ENCODE measurements around the gene PCBD2. TPM values are rescaled to one million over a fixed set of nuclear protein-coding genes. Genes with fewer than 3 reads are reported as not detected.

Gene PCBD2
- total RNA-seq, 2 experiments from 2014 or later: 10.5 to 11.3 TPM

GRCh38 chr5:134939500-134939899 lies 34.6 kb downstream of the PCBD2 start:
- CTCF ChIA-PET: no interaction called here
- POLR2A ChIA-PET: no interaction called here

- CTCF ChIA-PET: no interaction called here
Measured at GRCh38 chr5:134943547-134943946, 38.6 kb downstream of the PCBD2 start.

DNA sequence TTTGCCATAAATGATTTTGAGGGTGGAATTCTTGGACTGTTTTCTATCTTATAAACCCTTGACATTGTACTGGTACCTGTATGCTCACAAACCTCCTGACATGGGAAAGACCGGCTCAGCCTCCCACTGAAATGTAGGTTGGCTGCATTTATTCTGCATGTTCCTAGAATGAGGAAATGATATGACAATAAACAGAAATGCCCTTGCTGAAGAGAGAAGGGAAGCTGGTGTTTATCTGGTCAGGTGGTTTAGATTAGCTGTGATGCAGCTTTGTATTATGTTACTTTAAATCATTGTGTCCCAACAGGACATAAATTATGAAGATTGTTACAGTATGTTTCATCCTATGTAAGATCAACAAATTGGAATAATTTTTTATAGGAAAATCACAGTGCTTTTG lies 39.7 kb downstream of the PCBD2 start:
- ChIA-PET CTCF (no interaction called here), POLR2A (no interaction called here)

More at GRCh38 chr5:134943547-134943946, 38.6 kb downstream of the PCBD2 start:
- POLR2A ChIA-PET: no interaction called here

DNA sequence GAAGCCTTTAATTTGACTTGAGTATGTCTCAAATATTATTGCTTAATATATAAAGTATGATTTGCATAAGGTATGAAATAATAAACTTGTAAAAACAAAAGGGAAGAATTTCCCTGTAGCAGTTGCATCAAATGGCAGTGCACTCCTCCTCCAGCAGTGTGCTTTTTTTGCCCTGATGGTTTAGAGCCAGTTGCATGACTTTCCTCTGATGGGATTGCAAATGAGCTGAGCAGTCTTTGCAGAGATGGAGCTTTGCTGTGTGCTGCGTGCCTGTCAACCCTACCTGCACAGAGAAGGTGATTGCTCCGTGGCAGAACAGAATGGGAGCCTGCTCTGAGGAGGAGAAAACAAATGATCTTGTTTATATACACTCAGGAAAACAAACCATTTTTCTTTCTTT lies 40.1 kb downstream of the PCBD2 start:
- ChIA-PET POLR2A (no interaction called here), CTCF (no interaction called here)

GRCh38 chr5:134948911-134949310 lies 44.0 kb downstream of the PCBD2 start:
- POLR2A ChIA-PET: no interaction called here
- CTCF ChIA-PET: no interaction called here

GRCh38 chr5:134949316-134949715 lies 44.4 kb downstream of the PCBD2 start:
- CTCF ChIA-PET: no interaction called here
- POLR2A ChIA-PET: no interaction called here

- ChIA-PET CTCF (no interaction called here), POLR2A (no interaction called here)
Measured at GRCh38 chr5:134957920-134958608, 53.1 kb downstream of the PCBD2 start.

DNA sequence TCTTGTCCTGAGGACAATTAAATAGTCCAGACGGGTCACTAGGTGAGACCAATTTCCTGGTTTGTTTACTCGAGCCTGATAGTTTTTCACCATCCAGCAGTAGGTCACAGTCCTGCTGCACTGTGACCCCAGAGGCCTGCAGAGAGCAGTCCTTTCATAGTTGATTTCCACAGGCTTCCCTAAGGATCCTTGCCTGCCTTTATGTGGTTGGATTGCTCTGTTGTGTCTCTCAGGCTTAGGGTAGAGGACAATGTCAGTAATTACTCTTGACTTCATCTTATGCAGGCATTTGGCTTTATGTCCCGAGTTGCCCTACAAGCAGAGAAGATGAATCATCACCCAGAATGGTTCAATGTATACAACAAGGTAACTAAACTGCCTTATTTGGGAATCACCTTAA lies 53.8 kb downstream of the PCBD2 start:
- ChIA-PET CTCF (no interaction called here), POLR2A (no interaction called here)

GRCh38 chr5:134963098-134963497 lies 58.2 kb downstream of the PCBD2 start:
- CTCF ChIA-PET: no interaction called here
- POLR2A ChIA-PET: no interaction called here

- ChIA-PET POLR2A (interaction anchor here (0.6 to 0.7 kb wide), 2 partner anchors 44 to 203 kb away, joined by 3 to 6 read pairs; no protein-coding TSS in a partner anchor), CTCF (no interaction called here)
Measured at GRCh38 chr5:134964359-134965270, 59.7 kb downstream of the PCBD2 start.

DNA sequence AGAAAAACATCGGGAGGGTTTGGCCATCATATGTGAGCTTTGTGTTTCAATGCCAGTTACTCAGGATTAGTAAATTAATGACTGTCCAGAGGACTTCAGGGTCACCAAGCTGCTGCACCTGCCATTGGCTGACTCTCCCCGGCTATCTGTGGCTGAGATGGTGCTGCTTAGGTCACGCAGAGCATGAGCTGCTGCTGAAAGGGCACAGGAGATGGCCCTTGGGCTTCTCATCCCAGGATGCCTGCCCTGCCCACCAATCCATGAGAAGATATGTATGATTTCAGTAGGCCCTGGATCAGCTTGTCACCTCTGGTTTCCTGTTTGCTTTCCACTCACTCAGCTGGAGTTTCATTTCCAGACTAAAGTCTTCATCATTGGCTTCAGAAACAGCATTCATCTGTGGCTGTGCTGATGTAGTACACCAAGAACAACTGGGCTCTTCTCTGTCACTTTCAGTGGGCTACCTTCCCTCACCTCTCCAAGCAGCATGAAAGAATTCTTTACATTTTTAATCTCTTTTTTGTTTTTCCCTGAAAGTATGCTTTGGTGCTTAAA lies 60.4 kb downstream of the PCBD2 start:
- ChIA-PET CTCF (no interaction called here), POLR2A (interaction anchor here (0.7 kb wide), 1 partner anchor 202 kb away, joined by 3 read pairs; no protein-coding TSS in a partner anchor)

- POLR2A ChIA-PET: no interaction called here
- CTCF ChIA-PET: no interaction called here
Measured at GRCh38 chr5:134967607-134968006, 62.7 kb downstream of the PCBD2 start, which contains the start of gene CATSPER3. TSS of gene CATSPER3 (plus strand) at chr5:134967907. CDS start at chr5:134967992, 85 bp downstream.

DNA sequence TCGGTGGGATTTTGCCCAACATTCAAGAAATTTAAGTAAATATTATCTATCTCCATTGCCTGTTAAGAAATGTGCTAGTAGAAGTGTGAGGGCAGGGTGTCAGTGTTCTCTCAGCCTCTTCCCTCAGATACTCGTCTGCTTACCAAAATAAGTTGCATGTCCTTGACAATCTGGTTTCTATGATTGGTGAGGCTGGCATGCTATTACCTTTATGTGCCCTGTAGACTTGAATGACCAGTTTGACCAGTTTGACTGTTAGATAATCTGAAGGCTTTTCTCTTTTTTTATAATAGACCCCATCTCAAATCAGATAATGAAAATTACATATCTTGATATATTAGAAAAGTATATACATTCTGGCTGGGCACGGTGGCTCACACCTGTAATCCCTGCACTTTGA lies 63.1 kb downstream of the PCBD2 start:
- POLR2A ChIA-PET: no interaction called here
- CTCF ChIA-PET: no interaction called here

- ChIA-PET CTCF (no interaction called here), POLR2A (no interaction called here)
Measured at GRCh38 chr5:134969166-134969565, 64.2 kb downstream of the PCBD2 start.

- POLR2A ChIA-PET: no interaction called here
- CTCF ChIA-PET: no interaction called here
Measured at GRCh38 chr5:134975078-134975715, 70.3 kb downstream of the PCBD2 start.

- ChIA-PET CTCF (no interaction called here), POLR2A (no interaction called here)
Measured at GRCh38 chr5:134975843-134976242, 70.9 kb downstream of the PCBD2 start.

DNA sequence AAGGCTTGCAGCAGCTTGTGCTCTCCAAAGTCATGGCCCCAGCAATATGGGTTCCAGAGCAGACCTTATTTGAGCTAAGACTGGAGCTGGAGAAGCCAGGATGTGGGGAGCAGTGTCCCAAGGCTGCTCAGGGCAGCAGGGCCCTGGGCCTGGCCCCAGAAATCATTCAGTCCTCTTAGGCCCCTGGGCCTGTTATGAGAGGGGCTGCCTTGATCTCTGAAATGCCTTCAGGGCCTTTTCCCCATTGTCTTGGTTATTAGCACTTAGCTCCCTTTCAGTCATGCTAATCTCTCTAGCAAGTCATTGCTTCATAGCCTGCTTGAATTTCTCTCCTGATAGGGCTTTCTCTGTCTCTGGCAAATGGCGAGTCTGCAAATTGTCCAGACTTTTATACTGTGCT lies 71.9 kb downstream of the PCBD2 start:
- ChIA-PET CTCF (no interaction called here), POLR2A (no interaction called here)

DNA sequence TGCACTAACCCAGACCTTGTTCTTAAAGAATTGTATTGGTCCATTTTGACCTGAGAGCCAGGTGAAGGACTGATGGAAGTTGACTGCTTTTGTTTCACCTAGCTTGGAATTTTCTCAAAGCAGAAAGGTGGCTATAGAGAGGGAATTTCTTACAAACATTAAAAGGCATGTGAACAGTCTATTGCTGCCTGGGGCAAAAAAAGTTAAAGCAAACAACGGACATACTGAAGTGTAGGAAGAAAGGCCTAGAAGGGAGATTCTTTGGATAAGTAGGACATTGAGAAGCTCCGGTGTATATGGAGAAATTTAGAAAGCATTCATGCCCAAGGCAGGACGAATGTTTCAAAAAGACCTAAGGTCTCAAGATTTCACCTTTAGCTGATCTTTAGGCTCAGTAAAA lies 74.5 kb downstream of the PCBD2 start:
- ChIA-PET CTCF (interaction anchor here (0.6 kb wide), 1 partner anchor 59 kb away, joined by 3 read pairs; no protein-coding TSS in a partner anchor), POLR2A (no interaction called here)

GRCh38 chr5:134982230-134982629 lies 77.3 kb downstream of the PCBD2 start:
- POLR2A ChIA-PET: no interaction called here
- CTCF ChIA-PET: no interaction called here

GRCh38 chr5:134989266-134989830 lies 84.4 kb downstream of the PCBD2 start:
- ChIA-PET POLR2A (no interaction called here), CTCF (no interaction called here)

All from activated CD8-positive, alpha-beta memory T cell treated with anti-CD3 and anti-CD28 coated beads for 36 hours (primary cell).